Measurements from ENCODE around the gene UCK2. TPM values are rescaled to one million over a fixed set of nuclear protein-coding genes. Genes with fewer than 3 reads are reported as not detected.
A peak's percentile ranks its signal among the peaks of the same experiment; 100 is the strongest.

UCK2 gene
- total and polyA plus RNA-seq, 2 donors (not counting 1 experiment from before 2014, with no cell fraction given), result 8.9 to 11.5 TPM

DNA sequence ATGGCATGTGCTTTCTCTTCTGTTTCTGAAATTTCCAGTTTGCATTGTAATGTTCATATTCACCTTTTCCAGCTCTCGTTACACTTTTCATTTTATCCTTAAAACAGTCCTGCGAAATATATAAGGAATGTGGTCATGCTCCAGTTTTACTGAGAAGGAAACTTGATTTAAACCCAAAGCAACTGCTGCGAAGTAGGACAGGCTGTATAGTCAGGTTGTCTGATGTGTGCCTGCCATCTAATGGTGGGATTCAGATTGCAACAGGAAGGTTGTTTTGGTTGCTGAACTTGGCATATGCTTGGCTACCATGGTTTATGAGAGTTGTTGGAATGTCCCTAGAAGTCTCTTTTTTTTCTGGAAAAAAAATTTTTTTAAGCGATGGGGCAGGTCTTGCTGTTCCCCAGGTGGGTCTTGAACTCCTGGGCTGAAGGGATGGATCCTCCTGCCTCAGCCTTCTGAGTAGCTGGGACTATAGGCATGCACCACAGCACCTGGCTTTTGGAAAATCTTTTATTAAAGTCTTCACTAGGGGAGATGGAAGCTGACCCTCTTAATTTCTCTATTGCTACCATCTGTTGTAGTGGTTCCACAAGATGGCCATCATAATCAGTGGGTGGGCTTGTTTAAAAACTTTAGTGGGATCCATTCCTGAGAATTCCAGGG is 86.9 kb downstream of the UCK2 start:
- H3K4me1 Mint-ChIP-seq, result peaks cover 2% of the 10 kb centered on the region
- H3K36me3 ChIP-seq (replicated peaks in 1 of 2; ENCODE audit: control extremely low read depth in 1 of 2, control insufficient read depth in 1 of 2, extremely low read depth in 1 of 2, insufficient read depth in 2 of 2, low read length in 1 of 2), result peaks cover 0 to 4% of the 10 kb centered on the region in 2 experiments
- ChIA-PET POLR2A (no interaction called here), CTCF (interaction anchor here (0.6 to 10.3 kb wide), 28 partner anchors 9 to 547 kb away, joined by 3 to 187 read pairs (median 5); partner anchors contain the start of genes ALDH9A1, MGST3 and TMCO1)
- no peak overlapping the region for H3K9ac ChIP-seq (ENCODE audit: low read length)
- H3K27ac Mint-ChIP-seq, result no peak overlapping the region
- WGBS (ENCODE audit: insufficient coverage), result 10% methylated on average over 1 of the region's 4 CpGs
- H3K4me2 ChIP-seq (replicated peaks; ENCODE audit: low read depth, low read length, poor library complexity, severe bottlenecking), result no peak overlapping the region
- no peak overlapping the region for H3K27ac ChIP-seq (ENCODE audit: low read length in 2 of 2)
- H3K27me3 ChIP-seq (replicated peaks in 1 of 4; ENCODE audit: control extremely low read depth in 1 of 4, control insufficient read depth in 3 of 4, insufficient read depth in 4 of 4, low read length in 3 of 4), result no peaks in the 10 kb centered on the region
- H4K20me1 ChIP-seq (ENCODE audit: control insufficient read depth, insufficient read depth, low read length, poor library complexity, severe bottlenecking), result no peaks in the 10 kb centered on the region
- intact Hi-C loops (cut with micrococcal nuclease), result loop anchor here (1.0 to 10.0 kb wide), 5 partner anchors 89 to 547 kb away; partner anchors contain the start of genes ALDH9A1 and UCK2
- TF ChIP-seq EZH2 (IDR thresholded peaks at IDR 0.05; ENCODE audit: borderline replicate concordance, insufficient read depth, low read depth, low read length, poor library complexity, severe bottlenecking), result no peak
- TF ChIP-seq, protein P1, sequence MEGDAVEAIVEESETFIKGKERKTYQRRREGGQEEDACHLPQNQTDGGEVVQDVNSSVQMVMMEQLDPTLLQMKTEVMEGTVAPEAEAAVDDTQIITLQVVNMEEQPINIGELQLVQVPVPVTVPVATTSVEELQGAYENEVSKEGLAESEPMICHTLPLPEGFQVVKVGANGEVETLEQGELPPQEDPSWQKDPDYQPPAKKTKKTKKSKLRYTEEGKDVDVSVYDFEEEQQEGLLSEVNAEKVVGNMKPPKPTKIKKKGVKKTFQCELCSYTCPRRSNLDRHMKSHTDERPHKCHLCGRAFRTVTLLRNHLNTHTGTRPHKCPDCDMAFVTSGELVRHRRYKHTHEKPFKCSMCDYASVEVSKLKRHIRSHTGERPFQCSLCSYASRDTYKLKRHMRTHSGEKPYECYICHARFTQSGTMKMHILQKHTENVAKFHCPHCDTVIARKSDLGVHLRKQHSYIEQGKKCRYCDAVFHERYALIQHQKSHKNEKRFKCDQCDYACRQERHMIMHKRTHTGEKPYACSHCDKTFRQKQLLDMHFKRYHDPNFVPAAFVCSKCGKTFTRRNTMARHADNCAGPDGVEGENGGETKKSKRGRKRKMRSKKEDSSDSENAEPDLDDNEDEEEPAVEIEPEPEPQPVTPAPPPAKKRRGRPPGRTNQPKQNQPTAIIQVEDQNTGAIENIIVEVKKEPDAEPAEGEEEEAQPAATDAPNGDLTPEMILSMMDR (IDR thresholded peaks at IDR 0.05), result peak; percentile 90
- ATAC-seq (ENCODE audit: low read depth) (peak; percentile 84), DNase-seq (peak; percentile 81)
- H3K4me3 ChIP-seq (ENCODE audit: control extremely low read depth in 1 of 5, extremely low read depth in 1 of 5, insufficient read depth in 1 of 5, low read depth in 2 of 5, low read length in 4 of 5), result no peak overlapping the region
- no peak overlapping the region for H3K4me3 Mint-ChIP-seq
- no peaks in the 10 kb centered on the region for H3K9me3 Mint-ChIP-seq (ENCODE audit: insufficient read depth)
- H3K27me3 Mint-ChIP-seq, result no peaks in the 10 kb centered on the region
- no peaks in the 10 kb centered on the region for H3K9me3 ChIP-seq (ENCODE audit: control extremely low read depth in 1 of 3, control insufficient read depth in 2 of 3, insufficient read depth in 1 of 3, low read length in 2 of 3)
- no peak overlapping the region for H2AFZ ChIP-seq (ENCODE audit: insufficient read depth, low read depth, low read length, poor library complexity, severe bottlenecking)
- H3K4me1 ChIP-seq (ENCODE audit: control insufficient read depth in 2 of 2, insufficient read depth in 2 of 2, low read length in 2 of 2), result no peaks in the 10 kb centered on the region
- no peaks in the 10 kb centered on the region for H3K79me2 ChIP-seq (ENCODE audit: control insufficient read depth, insufficient read depth, low read length)

DNA sequence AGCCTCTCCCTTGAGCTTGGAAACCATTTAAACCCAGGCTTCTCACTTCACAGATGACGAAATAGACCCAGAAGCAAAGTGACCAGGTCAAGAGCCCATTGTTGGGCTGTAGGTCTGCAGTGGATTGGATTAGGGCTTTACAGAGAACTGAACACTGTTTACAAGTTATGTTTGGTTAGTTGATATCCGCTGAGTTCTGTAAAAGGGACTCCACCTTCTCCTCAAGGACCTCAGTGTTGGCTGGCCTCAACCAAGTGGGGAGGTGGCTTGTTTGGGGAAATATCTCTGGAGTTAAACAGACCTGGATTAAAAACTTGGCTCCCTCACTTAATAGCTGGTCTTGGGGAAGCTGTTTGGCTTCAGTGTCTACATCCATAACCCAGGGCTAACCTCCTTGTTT is 88.1 kb downstream of the UCK2 start:
- Histone ChIP-seq H3K4me1 (ENCODE audit: control insufficient read depth in 2 of 2, insufficient read depth in 2 of 2, low read length in 2 of 2) (no peaks in the 10 kb centered on the region), H3K4me2 (replicated peaks; ENCODE audit: low read depth, low read length, poor library complexity, severe bottlenecking) (no peak overlapping the region), H3K27ac (ENCODE audit: low read length in 2 of 2) (no peak overlapping the region), H3K9ac (ENCODE audit: low read length) (no peak overlapping the region), H2AFZ (ENCODE audit: insufficient read depth, low read depth, low read length, poor library complexity, severe bottlenecking) (no peak overlapping the region), H3K79me2 (ENCODE audit: control insufficient read depth, insufficient read depth, low read length) (no peaks in the 10 kb centered on the region), H3K4me3 (ENCODE audit: control extremely low read depth in 1 of 5, extremely low read depth in 1 of 5, insufficient read depth in 1 of 5, low read depth in 2 of 5, low read length in 4 of 5) (no peak overlapping the region), H4K20me1 (ENCODE audit: control insufficient read depth, insufficient read depth, low read length, poor library complexity, severe bottlenecking) (no peaks in the 10 kb centered on the region), H3K27me3 (replicated peaks in 1 of 4; ENCODE audit: control extremely low read depth in 1 of 4, control insufficient read depth in 3 of 4, insufficient read depth in 4 of 4, low read length in 3 of 4) (no peaks in the 10 kb centered on the region), H3K9me3 (ENCODE audit: control extremely low read depth in 1 of 3, control insufficient read depth in 2 of 3, insufficient read depth in 1 of 3, low read length in 2 of 3) (no peaks in the 10 kb centered on the region), H3K36me3 (replicated peaks in 1 of 2; ENCODE audit: control extremely low read depth in 1 of 2, control insufficient read depth in 1 of 2, extremely low read depth in 1 of 2, insufficient read depth in 2 of 2, low read length in 1 of 2) (peaks cover 0 to 2% of the 10 kb centered on the region in 2 experiments)
- intact Hi-C loops (cut with micrococcal nuclease), result loop anchor here (10.0 kb wide), 1 partner anchor 91 kb away; the partner anchor contains the start of gene UCK2
- ChIA-PET POLR2A (no interaction called here), CTCF (interaction anchor here (0.8 to 10.3 kb wide), 14 partner anchors 9 to 523 kb away, joined by 3 to 187 read pairs (median 6); partner anchors contain the start of genes ALDH9A1 and TMCO1)
- ATAC-seq (ENCODE audit: low read depth), result no peak
- Mint-ChIP-seq H3K27me3 (no peaks in the 10 kb centered on the region), H3K27ac (no peak overlapping the region), H3K9me3 (ENCODE audit: insufficient read depth) (no peaks in the 10 kb centered on the region), H3K4me1 (peaks cover 2% of the 10 kb centered on the region), H3K4me3 (no peak overlapping the region)
- DNase-seq, result no peak
- TF ChIP-seq, protein P1 (IDR thresholded peaks at IDR 0.05), result no peak
- no peak for TF ChIP-seq EZH2 (IDR thresholded peaks at IDR 0.05; ENCODE audit: borderline replicate concordance, insufficient read depth, low read depth, low read length, poor library complexity, severe bottlenecking)
- WGBS (ENCODE audit: insufficient coverage), result 83% methylated on average over 1 of the region's 2 CpGs

Data from B cell (primary cell).